Measurements from ENCODE around the gene DNMT3B.
"Not testable (repeated sequence)": the region's sequence is repeated elsewhere in the genome, so short reads cannot be mapped to it uniquely, and the experiment has no call there.

Gene DNMT3B

DNA sequence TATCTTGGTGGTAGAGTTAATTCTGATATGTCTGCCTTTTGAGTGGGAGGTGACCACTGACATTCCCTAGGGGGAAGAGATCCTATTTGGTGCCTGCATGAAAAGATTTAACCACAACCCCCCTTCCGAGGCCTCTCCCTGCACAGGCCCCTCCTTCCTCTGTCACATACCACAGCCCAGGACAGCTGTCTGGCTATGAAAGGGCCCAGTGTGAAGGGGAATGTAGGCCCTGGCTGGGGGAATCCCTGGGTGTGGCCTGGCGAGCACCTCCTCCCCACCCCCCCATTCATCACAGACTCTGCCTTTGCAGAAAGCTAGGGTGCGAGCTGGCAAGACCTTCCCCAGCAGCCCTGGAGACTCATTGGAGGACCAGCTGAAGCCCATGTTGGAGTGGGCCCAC lies 30.1 kb downstream of the DNMT3B start:
- DNase-seq (ENCODE audit: low spot score), result peak; percentile 44

DNA sequence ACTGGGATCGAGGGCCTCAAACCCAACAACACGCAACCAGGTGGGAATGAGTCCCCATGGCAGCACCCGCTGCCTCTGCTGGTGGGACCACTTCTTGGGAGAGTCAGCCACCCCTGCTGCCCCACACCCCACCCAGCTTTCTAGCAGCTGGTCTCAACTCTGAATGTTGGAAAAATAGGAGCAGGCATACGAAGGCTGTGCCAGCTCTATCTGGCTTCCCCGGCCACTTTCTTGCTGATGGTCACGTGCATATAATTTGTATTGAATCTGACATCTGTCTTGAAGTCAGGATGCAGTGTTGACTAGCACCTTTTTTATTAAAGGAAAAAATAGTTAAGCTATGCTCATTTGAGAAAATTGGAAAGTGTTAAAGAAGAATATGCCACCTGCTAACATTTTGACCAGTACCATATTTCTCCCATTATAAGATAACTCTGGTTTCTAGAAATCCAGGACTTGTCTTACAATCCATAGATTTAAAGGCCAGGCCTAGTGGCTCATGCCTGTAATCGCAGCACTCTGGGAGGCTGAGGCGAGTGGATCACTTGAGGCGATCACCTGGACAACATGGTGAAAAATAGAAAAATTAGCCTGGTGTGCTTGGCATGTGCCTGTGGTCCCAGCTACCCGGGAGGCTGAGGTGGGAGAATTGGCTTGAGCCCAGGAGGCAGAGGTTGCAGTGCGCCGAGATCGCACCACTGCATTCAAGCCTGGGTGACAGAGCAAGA lies 30.7 kb downstream of the DNMT3B start:
- no peak for DNase-seq (ENCODE audit: low spot score)

DNA sequence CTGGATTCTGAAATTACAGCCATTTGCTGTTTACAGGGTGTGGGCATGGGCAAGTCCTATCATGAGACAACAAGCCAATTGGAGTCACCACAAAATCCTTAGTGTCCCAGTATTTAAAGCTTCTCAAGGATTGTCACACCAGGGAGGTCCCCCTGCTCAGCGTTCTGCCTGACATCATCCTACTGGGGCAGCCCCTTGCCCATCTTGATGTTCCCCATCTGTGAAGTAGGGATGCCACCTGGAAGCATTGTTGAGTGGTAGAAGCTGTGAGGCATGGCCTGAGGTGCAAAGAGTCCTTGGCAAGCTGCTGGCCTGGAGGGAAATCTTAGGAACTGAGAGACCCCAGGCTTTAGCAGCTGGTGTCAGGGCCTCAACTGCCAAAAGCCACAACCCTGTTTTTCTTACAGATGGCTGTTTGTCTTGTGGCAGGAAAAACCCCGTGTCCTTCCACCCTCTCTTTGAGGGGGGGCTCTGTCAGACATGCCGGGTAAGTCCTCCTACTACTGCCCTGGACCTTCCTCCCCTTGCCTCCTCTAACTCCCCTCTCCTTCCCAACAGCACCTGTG lies 34.3 kb downstream of the DNMT3B start:
- no peak for DNase-seq (ENCODE audit: low spot score)

DNA sequence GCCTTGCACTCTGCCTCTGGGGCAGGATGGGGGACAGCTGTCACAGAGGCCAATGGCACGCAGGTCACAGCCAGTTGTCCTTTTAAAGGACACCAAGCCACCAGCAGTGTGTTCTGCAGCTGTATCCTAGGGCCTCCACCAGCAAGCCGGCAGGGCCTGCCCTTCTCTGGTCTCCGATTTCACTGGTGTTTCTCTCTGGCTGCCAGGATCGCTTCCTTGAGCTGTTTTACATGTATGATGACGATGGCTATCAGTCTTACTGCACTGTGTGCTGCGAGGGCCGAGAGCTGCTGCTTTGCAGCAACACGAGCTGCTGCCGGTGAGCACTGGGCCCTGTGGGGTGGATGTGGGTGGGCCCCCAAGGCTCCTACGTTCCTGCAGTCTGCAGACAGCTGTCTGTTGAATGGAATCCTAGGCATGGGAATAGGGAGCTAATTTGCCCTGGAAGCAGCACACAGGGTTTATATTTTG lies 34.8 kb downstream of the DNMT3B start:
- DNase-seq (ENCODE audit: low spot score), result no peak

DNA sequence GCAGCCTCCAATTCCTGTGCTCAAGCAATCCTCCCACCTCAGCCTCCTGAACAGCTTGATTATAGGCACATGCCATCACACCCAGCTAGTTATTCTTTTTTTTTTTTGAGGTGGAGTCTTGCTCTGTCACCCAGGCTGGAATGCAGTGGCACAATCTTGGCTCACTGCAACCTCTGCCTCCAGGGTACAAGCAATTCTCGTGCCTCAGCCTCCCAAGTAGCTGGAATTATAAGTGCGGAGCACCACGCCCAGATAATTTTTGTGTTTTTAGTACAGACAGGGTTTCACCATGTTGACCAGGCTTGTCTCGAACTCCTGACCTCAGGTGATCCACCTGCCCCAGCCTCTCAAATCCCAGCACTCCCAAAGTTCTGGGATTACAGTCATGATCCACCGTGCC lies 35.4 kb downstream of the DNMT3B start:
- DNase-seq (ENCODE audit: low spot score), result not testable (repeated sequence)

DNA sequence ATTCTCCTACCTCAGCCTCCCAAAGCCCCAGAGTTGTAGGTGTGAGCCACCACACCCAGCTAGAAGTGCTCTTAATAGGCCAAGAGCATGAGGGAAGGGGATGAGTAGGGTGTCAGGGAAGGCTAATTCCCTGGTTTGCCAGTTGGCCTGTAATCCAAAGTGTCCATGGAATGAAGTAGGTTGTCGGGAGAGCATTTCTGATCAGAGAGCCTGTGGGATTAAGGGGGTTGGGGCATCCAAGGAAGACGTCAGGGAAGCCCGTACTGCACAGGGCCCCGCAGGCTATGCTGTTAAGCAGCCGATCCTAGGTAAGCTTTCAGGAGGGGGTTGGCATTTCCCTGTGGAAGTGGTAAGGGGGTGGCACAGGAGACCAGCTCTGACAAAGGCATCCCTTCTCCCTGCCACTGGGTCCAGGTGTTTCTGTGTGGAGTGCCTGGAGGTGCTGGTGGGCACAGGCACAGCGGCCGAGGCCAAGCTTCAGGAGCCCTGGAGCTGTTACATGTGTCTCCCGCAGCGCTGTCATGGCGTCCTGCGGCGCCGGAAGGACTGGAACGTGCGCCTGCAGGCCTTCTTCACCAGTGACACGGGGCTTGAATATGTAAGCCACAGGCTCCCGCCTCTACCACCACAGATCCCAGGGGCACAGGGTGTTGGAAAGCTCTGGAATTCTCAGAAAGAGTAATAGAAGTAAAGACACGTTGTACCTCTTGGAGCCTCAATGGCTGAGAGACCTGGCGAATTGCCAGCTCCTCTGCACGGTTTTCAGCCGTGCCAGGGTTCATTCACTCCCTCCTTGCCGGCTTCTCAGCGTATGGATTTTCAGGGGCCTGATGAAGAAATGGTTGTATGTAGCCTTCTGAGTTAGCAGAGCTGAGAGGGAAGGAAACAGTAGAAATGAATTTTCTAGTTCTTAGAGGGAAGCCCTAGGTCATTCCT lies 36.1 kb downstream of the DNMT3B start:
- DNase-seq (ENCODE audit: low spot score), result no peak

DNA sequence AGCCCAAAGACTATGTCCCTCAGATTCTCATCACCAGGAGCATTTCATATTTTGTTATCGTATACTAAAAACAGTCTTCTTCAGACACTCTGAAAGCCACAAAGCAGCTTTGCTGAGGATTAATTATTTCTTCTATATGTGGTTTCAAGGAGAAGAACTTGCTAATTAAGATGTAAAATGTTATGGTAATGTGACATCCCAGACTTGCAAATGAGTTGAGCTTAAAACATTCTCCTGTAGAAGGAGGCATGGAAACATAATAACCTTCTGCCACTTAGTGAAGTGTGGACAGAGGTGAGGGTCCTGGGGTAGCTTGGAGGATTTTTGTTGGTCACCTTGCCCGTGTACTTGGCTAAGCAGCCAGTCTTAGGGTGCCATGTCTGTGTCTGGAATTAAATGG lies 40.9 kb downstream of the DNMT3B start:
- DNase-seq (ENCODE audit: low spot score), result no peak

DNA sequence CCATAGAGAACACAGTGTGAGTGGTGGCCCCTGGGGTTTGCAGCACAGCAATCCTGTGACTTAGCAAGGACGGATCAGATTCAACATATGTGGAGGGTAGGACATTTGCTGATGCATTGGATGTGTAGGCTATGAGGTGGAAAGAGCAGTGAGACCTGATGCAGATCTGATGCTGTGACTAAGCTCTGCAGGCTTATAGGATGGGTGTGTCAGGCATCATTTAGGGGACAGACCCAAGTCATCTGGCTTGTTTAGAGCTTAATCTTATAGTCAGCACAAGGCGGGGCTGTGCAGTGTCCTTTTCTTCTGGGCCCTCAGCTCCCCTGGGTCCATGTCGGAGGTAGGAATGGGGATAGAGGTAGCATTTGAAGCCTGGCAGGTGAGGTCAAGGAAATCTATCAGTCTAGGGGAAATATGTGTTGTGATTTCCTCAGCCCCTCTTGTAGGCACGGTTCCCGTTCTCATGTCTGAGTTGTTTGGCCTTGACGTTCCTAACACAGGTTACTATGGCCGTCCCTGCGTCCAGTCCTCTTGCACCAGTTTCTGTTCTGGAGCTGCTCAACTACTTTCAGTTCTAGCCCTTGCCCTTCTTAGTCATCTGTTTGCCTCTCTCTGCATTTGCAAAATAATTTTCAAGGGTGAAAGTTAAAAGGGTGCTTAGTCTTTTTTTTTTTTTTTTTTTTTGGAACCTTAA lies 42.0 kb downstream of the DNMT3B start:
- no peak for DNase-seq (ENCODE audit: low spot score)

DNA sequence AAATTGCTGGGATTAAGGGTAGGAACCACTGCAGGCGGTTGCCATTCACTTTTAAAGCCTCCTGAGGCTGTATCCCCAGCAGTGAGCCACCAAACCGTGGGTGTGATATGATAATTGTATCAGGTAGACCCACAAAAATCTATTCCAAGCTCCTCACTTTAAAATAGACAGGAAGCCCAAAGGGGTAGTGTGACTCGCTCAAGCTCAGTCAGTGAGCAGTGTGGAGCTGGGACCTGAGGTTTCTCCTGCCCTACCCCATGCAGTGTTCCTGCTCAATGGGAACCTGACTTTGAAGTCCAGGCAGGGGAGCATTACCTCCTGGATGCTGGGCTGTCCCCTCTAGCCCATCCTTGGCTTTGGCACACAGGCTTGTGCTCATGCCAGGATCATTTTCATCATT lies 42.6 kb downstream of the DNMT3B start:
- no peak for DNase-seq (ENCODE audit: low spot score)

DNA sequence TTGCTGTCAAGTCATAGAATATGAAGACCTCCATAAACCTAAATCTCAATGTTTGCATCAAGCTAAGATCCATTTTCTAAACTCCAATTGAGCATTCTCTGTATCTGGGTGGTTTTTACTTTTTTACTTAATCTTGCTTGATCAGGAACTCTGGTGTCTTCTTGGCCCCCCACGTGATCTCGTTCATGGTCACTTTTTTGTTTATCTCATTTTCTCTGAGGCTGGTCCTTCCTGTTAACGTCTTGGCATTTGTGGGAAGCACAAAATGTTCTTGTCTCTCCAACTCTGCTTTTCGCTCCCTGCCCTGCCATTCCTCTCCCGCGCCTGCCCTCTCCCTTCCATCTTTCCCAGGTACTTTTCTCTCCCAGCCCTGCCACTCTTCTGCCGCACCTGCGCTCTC lies 43.5 kb downstream of the DNMT3B start:
- DNase-seq (ENCODE audit: low spot score), result no peak

DNA sequence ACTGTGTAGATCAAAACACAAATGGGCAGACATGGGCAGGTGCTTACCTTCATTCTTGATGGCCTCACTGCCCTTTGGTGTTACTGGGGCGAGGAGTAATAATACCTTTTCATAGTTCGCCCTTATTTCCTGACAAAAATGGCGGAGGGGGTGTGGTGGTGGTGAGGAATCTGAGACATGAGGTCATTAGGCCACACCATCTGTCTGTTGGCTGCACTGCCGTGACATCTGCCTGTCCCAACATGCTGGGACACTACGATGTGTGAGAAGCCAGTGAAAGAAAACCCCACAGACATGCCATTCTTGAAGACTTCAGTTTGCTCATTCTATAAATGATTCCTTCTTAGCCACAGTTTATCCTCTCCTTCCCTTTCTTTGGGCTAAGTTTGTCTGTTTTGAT lies 44.2 kb downstream of the DNMT3B start:
- no peak for DNase-seq (ENCODE audit: low spot score)

DNA sequence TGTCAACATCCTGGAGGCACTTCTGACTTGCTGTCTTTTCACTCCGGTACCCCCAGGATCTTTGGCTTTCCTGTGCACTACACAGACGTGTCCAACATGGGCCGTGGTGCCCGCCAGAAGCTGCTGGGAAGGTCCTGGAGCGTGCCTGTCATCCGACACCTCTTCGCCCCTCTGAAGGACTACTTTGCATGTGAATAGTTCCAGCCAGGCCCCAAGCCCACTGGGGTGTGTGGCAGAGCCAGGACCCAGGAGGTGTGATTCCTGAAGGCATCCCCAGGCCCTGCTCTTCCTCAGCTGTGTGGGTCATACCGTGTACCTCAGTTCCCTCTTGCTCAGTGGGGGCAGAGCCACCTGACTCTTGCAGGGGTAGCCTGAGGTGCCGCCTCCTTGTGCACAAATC lies 45.5 kb downstream of the DNMT3B start:
- DNase-seq (ENCODE audit: low spot score), result no peak

DNA sequence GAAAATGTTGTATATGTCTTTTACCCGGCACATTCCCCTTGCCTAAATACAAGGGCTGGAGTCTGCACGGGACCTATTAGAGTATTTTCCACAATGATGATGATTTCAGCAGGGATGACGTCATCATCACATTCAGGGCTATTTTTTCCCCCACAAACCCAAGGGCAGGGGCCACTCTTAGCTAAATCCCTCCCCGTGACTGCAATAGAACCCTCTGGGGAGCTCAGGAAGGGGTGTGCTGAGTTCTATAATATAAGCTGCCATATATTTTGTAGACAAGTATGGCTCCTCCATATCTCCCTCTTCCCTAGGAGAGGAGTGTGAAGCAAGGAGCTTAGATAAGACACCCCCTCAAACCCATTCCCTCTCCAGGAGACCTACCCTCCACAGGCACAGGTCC lies 46.3 kb downstream of the DNMT3B start:
- no peak for DNase-seq (ENCODE audit: low spot score)

DNA sequence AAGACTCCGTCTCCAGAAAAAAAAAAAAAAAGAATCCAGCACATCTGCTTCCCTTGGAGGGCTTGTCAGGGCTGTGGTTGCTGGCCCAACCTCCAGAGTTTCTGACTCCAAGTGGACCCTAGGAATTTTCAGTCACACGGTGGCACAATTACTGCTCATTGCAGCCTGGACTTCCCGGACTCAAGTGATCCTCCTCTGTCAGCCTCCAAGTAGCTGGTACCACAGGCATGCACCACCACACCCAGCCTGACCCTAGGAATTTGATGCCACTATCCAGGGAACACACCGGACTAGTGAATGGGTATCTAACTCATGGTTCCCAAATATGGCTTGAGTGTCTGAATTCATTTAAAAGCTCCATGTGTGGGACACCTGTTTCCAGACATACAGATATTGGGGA lies 47.7 kb downstream of the DNMT3B start:
- no peak for DNase-seq (ENCODE audit: low spot score)

DNA sequence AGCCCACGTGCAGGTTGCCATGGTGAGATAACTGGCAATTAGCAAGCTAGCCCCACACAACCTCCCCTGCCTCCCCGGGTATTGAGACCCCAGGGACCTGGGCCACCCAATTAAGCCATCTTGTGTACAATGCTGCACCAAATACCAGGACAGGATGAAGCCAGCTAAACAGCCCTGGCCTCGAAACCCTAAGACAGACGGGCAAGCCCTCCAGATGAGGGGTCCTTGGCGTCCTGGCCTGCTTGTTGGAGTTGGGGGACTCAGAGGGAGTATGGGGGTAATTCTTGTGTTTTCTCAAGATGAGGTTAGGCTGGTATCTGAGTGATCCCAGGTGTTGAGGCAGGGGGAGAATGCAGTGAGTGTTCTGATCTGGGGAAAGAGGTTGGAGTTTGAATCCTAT lies 48.8 kb downstream of the DNMT3B start:
- DNase-seq (ENCODE audit: low spot score), result no peak

DNA sequence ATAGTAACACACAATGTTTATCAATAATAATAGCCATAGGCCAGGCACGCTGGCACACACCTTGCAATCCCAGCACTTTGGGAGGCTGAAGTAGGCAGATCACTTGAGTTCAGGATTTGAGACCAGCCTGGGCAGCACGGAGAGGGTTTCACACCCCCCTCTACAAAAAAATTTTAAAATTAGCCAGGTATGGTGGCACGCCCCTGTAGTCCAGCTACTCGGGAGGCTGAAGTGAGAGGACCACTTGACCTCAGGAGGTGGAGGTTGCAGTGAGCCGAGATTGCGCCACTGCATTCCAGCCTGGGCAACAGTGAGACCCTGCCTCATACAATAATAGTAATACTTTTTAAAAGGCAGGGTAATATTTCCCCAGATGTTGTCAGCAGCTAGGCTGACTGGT lies 49.7 kb downstream of the DNMT3B start:
- no peak for DNase-seq (ENCODE audit: low spot score)

DNA sequence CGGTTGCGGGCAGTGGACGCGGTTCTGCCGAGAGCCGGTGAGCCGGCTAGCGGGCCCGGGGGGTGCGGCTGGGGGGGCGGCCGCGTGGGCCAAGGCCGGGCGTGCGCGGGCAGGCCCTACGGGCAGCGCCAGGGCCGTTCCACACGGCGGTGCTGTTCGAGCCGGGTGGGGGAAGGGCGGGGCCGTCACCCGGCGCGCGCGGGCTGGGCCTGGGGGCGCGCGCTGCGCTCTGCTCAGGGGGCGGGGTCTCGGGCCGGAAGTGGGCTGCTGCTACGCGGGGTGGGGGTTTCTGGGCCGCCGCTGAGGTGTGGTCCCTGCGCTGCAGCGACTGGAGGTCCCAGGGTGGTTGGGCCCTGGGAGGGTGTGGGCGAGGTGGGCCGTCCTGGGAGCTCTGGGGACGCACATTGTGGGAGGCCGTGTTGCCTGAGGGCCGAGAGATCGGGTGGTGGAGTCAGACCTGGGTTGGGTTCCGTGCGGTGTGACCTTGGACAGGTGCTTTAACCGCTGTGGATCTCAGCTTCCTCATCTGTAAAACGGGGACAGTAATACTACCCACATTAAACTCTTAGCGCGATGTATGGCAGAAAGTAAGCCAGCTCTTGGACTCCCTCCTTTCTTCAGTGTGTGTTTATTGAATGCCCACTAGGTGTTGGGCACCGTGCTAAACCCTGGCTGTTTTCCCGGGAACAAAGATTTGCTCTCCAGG lies 58.0 kb downstream of the DNMT3B start:
- DNase-seq (ENCODE audit: low spot score), result peak; percentile 82

DNA sequence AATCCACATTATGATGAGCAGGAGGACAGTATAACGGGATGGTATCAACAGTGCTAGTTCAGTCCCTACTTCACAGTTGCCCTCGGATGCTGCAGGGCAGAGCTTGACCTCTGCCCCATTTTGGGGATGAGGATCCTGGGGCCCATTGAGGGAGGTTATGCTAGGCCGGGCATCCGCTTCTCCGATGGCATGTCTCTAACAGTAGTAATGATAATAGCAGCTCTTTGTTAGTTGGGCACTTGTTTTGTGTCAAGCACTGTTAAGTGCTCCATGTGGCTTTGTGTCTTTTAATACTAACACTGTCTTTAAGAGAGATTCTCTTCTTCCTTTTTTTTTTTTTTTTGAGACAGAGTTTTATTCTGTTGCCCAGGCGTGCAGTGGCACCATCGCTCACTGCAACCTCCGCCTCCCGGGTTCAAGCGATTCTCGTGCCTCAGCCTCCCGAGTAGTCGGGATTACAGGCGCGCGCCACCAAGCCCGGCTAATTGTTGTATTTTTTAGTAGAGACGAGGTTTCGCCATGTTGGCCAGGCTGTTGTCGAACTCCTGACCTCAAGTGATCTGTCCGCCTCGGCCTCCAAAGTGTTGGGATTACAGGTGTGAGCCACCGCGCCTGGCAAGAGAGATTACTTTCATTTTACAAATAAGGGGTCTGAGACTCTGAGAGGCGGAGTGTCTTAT lies 58.7 kb downstream of the DNMT3B start:
- DNase-seq (ENCODE audit: low spot score), result no peak

DNA sequence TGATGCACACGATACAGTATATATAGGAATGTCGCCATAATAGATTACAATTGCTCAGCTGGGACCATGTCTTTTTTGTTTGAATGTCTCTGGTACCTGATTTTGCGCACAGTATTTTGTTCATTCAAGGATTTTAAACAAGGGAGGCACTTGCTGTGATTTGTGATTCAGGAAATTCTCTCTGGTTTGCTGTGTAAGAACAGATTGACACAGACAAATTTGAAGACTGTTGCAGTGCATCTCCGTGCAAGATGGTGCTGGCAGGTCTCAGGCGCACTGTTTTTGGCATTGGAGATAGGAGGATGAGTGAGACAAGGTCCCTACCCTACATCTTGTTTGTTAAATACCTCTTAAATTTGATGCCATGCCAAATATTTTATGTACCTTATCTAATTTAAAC lies 60.0 kb downstream of the DNMT3B start:
- no peak for DNase-seq (ENCODE audit: low spot score)

DNA sequence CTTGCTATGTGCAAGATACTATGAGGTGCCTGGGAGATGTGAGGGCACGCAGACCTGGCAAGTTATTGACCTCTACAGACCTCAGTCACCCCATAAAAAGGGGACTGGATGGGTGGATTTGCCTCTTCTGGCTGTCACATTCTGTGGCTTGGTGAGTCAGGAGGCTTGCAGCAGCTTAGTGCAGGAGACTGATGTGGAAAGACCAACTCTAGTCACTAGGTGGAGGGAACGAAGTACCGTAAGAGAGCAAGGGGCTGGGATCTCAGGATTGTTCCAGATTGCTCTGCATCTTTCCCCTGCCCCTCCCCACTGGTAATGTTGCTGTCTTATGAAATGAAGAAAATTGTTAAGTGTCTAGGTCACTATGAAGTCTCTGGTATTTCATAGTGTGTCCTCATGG lies 60.9 kb downstream of the DNMT3B start:
- DNase-seq (ENCODE audit: low spot score), result no peak
